ENCODE data around the gene PSD. TPM values are rescaled to one million over a fixed set of nuclear protein-coding genes. Genes with fewer than 3 reads are reported as not detected.

The PSD gene
- polyA plus RNA-seq, 4 donors = 7.8 to 14.6 (median 12.8) TPM

DNA sequence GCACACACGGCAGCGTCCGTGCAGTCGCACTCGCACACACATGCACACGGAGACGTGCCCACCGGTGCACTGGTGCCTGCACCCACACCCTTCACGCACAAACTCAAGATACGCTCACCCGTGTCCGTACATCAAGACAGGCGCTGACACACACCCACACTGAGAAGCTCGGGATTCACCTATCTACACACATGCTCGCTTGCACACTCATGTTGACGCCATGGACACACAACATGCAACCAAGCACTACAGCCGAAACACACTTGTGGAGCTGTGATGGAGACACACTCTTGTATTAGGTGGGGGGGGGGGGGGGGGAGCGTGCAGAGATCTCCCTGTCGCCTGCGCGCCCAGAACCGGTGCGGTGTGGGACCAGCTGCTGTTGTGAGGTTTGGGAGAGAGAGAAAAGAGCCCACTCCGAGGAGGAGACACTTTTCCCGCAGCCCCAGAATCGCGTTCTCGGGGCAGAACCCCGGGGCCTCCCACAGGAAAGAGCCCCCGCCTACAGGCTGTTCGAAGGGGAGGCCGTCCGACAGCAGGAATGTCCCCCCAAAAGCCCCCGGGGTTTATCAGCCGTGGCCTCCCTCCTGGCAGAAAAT is 23.7 kb downstream of the PSD start:
- no peak for DNase-seq (ENCODE audit: low read depth in 4 of 4, low spot score in 2 of 4)

DNA sequence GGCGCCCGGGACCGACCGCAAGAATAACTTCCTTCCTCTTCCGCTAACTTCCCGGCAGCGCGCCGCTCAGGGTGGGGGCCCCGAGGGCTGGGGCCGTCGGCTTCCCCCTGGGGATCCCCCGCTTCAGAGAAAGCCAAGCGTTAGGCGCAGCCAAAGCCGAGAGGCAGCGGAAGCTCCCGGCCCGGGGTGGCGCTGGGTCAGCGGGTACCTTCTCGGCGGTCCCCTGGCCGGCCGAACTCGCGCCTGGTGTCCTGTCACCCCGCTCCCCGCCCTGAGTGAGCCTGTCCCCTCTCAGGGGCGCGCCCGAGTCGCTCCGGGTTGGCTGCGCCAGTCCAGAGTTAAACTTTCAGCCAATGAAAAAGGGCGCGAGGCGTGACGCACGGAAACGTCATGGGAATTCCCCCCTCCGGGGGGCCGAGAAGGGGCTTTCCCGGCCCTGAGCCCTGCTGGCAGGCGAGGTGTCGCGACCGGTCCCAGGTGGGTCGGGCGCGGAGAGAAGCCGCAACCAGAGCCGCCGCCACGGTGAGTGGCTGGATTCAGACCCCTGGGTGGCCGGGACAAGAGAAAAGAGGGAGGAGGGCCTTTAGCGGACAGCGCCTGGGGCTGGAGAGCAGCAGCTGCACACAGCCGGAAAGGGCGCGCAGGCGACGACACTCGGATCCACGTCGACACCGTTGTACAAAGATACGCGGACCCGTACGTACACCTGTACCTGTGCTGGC is 24.3 kb downstream of the PSD start:
- DNase-seq (ENCODE audit: low read depth in 4 of 4, low spot score in 2 of 4) = peak in 2 of 4 donors; percentile 77 to 83

DNA sequence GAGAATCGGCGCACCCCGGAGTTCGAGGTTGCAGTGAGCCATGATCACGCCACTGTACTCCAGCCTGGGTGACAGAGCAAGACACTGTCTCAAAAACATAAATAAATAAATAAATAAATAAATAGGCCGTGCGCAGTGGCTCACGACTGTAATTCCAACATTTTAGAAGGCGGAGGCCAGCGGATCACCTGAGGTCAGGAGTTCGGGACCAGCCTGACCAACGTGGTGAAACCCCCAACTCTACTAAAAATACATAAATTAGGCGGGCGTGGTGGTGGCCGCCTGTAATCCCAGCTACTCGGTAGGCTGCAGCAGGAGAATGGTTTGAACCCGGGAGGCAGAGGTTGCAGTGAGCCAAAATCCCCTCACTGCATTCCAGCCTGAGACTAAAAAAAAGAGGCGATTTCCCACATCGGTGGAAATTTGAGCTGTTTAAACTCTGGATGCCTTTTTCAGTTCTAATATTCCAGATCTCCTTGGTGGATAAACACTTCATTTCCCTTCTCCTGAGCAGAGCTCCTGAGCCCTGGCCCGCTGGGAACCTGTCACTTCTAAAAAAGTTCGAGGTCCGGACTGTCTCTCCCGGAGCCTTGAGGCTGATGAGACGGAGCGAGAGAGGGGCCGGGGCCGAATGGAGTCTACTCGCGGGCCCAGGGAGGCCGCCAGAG is 25.0 kb downstream of the PSD start:
- no peak for DNase-seq (ENCODE audit: low read depth in 4 of 4, low spot score in 2 of 4)

DNA sequence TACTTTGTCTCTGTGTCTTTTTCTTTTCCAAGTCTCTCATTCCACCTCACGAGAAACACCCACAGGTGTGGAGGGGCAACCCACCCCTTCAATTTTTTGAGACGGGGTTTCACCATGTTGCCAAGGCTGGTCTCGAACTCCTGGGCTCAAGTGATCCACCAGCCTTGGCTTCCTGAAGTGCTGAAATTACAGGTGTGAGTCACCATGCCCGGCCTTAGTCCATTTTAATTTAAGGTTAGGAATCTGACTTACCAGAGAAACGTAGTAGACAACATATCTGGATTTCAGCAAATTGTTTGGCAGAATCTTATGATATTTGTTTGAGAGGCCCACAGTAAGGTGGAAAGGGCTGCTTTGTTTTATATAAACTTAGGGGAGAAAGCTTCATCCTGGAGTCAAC is 26.3 kb downstream of the PSD start:
- no peak for DNase-seq (ENCODE audit: low read depth in 4 of 4, low spot score in 2 of 4)

DNA sequence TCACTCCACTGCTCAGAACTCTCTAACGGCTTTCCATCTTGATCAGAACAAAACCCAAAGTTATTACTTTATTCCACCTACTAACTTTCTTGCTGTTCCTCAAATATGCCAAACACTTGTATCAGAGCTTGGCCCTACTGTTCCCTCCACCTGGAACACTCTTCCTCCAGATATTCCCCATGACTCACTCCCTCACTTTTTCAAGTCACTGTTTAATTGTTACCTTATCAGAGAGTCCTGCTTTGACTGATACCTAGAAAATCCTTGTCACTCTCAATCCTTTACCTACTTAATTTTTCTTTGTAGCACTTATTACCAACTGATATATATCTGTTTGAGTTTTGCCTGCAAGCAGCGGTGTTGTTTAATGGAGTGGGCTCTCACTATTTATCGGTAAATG is 28.7 kb downstream of the PSD start:
- DNase-seq (ENCODE audit: low read depth in 4 of 4, low spot score in 2 of 4) = no peak

DNA sequence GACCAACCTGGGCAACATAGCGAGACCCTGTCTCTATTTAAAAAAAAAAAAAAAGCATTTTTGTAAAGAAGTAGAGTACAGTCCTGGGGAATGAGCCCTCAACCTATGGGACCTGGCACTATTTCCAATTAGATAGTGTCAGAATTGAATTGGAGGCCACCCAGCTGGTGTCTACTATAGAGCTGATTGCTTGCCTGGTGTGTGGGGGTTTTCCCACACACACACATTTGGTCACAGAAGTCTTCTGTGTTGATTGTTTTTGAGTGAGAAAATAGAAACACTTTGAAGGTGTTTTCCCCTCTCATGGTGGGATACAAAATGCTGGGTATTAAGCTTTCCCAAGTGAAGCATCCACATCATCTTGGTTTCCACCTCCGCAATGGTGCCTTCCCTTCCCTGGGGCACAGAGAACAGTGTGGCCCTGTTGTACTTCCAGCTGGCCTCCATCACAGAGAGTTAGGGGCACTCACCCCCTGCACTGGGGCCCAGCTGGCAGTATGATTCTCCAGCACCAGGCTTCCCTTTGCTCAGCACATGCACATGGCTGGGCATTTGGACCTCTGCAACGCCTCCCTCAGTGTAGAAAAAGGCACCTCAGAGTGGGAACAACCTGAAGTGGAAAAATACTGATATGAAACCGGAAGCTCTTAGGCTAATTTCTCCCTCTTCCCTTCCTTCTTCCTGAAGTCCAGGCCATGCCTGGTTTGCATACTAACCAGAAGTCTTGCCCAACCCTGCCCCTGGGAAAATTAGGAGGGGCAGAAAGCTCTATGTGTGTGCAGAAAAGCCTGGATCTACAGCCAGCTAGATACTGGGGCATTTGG is 33.8 kb downstream of the PSD start:
- DNase-seq (ENCODE audit: low read depth in 4 of 4, low spot score in 2 of 4) = no peak

DNA sequence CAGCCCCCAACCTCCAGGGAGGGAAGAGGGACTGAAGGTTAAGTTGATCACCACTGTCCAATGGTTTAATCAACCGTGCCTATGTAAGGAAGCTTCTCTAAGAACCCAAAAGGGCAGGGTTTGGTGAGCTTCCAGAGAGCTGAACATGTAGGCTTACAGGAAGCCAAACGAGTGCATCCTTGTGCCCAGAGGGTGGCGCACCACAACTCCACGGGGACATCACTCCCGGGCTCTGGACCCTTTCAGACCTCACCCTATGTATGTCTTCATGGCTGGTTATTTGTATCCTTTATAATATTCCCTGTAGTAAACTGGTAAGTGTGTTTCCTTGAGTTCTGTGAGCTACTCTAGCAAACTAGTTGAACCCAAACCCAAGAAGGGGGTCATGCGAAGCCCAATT is 34.5 kb downstream of the PSD start:
- no peak for DNase-seq (ENCODE audit: low read depth in 4 of 4, low spot score in 2 of 4)

DNA sequence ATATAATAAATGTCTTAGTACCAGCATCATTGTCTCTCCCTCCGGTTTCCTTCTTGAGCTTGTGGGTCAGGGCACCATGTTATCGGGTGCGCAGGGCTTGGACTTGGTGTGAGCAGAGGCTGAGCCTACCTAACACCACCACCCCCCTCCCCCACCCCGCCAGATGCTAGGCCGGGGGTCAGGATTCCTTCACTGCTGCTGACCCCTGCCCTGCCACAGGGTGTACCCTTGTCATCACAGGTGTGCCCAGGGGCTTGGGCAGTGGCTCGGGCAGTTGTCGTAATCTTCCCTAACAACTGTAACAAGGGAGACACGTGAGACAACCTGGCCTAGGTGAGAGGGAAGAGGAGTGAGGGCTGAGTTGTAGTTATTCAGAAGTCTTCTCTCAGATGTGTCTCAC is 35.7 kb downstream of the PSD start:
- no peak for DNase-seq (ENCODE audit: low read depth in 4 of 4, low spot score in 2 of 4)

DNA sequence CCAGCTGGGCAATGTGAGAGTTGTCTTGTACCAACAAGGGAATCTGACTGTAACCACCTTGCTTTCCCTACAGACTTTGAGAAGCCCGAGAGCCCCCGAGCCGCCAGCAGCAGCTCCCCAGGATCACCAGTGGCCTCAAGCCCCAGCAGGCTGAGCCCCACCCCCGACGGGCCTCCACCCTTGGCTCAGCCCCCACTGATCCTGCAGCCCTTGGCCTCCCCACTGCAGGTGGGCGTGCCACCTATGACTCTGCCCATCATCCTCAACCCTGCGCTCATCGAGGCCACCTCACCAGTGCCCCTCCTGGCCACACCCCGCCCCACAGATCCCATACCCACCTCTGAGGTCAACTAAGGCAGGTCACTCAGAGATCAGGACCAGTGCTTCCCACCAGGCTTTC is 36.6 kb downstream of the PSD start:
- no peak for DNase-seq (ENCODE audit: low read depth in 4 of 4, low spot score in 2 of 4)

DNA sequence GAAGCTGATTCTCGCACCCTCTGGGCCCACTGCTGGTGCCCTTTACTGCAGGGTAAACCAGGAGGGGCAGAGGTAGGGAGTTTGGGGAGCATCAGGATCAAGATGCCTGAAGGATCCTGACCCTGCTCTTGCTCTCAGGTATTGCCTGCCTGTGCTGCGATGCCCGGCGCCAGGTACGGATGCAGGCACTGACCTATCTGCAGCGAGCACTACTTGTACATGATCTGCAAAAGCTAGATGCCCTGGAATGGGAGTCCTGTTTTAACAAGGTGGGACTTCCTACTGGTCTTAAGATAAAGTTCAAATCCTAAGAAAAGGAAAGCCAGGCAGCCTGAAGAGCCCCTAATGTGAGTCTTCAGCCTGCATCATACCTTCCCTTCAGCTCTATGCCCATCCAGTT is 39.2 kb downstream of the PSD start:
- no peak for DNase-seq (ENCODE audit: low read depth in 4 of 4, low spot score in 2 of 4)

DNA sequence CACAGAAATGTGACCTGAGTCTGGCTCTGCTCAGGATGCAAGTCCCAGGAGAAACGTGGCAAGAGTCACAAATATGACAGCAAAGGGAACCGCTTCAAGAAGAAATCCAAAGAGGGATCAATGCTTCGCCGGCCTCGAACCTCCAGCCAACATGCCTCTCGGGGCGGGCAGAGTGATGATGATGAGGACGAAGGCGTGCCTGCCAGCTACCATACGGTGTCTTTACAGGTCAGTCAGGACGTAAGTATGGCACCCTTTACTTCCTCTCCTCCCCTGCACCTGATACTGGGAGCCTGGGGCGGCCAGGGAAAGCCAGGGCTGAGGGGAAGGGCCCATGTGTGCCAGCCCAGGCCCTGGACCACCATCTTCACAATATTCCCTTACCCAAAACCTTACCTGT is 41.7 kb downstream of the PSD start:
- DNase-seq (ENCODE audit: low read depth in 4 of 4, low spot score in 2 of 4) = no peak

DNA sequence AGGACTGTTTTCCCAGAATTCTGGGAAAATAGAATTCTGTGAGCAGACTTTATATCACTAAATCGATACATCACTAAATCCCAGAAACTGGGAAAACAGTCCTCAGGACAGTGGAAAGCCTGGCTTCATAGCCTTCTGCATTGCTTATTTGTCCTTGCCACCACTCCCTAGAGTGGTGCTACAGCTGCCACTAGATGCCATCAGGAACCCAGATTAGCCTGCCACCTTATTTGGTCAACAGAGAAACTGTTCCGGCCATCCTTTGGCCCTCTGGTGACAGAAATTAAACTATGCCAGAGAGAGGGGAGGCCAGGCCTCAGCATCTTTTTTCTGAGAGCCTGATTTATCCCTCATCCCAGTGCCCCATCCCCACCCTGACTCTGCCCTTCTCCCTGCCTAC is 42.7 kb downstream of the PSD start:
- no peak for DNase-seq (ENCODE audit: low read depth in 4 of 4, low spot score in 2 of 4)

DNA sequence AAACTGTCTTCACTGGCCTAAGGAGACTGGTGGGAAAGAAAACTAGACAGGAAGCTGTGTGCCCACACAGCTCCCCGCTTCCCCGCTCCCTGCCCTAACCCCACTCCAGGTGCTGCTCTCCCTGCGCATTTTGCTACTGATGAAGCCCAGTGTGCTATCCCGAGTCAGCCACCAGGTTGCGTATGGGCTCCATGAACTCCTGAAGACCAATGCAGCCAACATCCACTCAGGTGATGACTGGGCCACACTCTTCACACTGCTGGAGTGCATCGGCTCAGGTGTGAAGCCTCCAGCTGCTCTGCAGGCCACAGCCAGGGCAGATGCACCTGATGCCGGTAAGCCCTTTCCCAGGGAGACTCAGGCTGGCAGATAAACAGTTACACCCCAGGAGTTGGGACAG is 43.3 kb downstream of the PSD start:
- no peak for DNase-seq (ENCODE audit: low read depth in 4 of 4, low spot score in 2 of 4)

DNA sequence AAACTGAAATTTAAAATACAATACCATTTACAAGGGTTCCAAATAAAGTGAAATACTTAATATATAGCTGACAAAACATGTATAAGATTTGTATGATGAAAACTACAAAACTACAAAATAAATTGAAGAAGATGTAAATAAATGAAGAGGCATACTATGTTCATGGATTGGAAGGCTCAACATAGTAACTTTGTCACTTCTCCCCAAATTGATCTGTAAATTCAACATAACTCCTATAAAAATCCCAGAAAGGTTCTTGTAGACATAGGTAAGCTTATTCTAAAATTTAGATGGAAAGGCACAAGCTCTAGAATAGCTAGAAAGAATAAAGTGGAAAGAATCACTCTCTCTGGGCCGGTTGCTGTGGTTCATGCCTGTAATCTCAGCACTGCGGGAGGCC is 47.3 kb downstream of the PSD start:
- no peak for DNase-seq (ENCODE audit: low read depth in 4 of 4, low spot score in 2 of 4)

DNA sequence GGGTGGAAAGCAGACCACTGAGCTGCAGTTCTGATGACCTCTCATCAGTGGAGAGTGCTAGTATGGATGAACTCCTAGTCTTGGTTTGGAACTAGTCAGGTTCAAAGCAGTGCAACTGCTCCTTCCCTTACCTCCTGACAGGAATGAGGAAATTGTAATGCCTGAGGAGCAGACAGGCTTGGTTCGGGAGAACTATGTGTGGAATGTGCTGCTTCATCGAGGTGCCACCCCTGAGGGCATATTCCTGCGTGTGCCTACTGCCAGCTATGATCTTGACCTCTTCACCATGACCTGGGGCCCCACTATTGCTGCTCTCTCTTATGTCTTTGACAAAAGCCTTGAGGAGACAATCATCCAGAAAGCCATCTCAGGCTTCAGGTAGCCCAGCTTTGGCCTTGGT is 50.5 kb downstream of the PSD start:
- no peak for DNase-seq (ENCODE audit: low read depth in 4 of 4, low spot score in 2 of 4)

DNA sequence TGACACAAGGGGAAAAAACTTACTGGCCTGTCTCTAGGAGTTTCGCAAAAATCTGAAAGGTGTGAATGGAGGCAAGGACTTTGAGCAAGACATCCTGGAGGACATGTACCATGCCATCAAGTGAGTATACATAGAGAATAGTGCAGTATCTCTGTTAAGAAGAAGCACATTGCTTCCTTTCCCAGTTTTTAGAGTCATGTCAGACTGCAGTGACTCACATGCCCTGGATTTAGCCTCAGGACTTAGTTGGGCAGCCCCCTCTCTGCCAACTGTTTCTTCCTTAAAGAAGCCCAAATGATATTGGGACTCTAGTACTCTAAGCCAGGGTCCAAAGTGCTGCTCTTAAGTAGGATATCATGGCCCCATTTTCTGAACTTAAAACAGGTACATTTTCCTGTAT is 51.1 kb downstream of the PSD start:
- DNase-seq (ENCODE audit: low read depth in 4 of 4, low spot score in 2 of 4) = no peak

DNA sequence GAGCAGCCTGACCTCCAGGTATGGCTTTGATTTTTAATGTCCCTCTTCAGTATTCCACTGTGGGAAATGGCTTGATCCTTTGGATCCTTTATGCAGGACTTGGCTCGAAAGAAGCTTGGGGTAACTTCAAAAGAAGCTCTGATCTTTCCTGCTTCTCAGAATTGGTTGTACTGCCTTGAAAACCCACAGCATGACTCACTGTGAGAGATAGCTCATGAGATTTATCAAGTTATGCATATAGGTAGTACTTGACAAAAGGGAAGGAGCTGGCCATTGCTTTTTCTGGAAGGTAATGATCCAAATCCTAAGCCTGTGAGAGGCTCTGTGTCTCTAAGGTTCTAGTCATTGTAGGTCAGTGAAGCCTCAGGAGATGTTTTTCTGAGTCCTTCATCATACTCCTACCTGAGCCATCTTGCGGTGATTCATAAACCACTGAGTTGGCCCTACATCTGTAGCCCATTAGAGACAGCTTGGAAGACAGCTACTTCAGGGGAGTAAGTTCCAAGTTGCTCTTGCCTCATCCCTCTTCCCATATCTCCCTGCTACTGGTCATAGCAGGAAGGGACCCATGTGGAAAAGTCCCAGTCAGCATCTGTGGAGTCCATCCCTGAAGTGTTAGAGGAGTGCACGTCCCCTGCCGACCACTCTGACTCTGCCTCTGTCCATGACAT is 59.7 kb downstream of the PSD start:
- DNase-seq (ENCODE audit: low read depth in 4 of 4, low spot score in 2 of 4) = no peak

DNA sequence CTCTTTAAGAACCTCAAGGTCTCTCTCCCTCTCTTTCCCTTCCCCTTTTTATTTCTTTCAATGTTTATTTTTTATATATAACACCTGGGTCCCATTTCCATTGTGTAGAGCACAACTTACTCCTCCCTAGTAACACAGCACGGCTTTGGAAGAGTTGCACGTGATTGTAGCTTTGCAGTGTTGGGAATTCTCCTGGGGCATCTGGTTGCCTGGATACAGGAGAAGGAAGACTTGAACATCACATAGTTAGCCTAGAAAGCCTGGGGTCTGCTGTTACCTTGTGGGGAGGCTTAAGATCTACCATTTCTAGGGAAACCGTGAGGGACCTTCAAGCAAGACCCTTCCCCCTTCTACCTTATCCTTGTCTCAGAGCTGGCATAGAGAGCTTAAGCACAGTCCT is 64.1 kb downstream of the PSD start:
- no peak for DNase-seq (ENCODE audit: low read depth in 4 of 4, low spot score in 2 of 4)

Data from left renal cortex interstitium (tissue), 4 donors.